K562 (cell line): ENCODE data around the gene ADGRD1. TPM values are rescaled to one million over a fixed set of nuclear protein-coding genes. Genes with fewer than 3 reads are reported as not detected.

Experiments used
- ATAC-seq: fragments of 200-7000 bp; cut with Tn5 transposase; 3 replicates; pipeline ENCODE4 v1.9.1; 2020; ENCODE audit warnings: moderate library complexity
- BruUV-seq: library from RNA; stranded (reverse); fragments of 400-500 nt; replicated peaks from 2 replicates; lab custom pipeline; 2021; lab: Mats Ljungman, UMichigan
- CTCF ChIA-PET: fragments of 300-600 bp; formaldehyde crosslinking; extraction: SDS; loops from one replicate; lab custom pipeline; 2021; ENCODE audit warnings: low intra/inter-chr PET ratio; lab: Yijun Ruan, JAX
- POLR2A ChIA-PET: fragments of 300-600, 350-650 bp; sonication (Branson Sonifier 250); formaldehyde crosslinking; extraction: SDS; loops from one replicate; lab custom pipeline; 2021; ENCODE audit warnings: antibody characterized with exemption, inconsistent platforms; lab: Yijun Ruan, JAX
- DNase-seq, 4 experiments: peaks; one replicate each; pipeline versions ENCODE4 v3.0.0 to v3.0.0-alpha.2; 2011 to 2018; ENCODE audit warnings: low spot score in 3 of 4, mixed read lengths in 3 of 4; ENCODE audit errors: extremely low read depth in 1 of 4
- FAIRE-seq: peaks from 2 replicates; lab custom pipeline; 2011; peaks lifted over from hg19 to GRCh38; lab: Jason Lieb, UNC
- H2AFZ ChIP-seq: 2 replicates; pipeline ENCODE4 v1.6.0; 2011; ENCODE audit warnings: low read depth, low read length, control low read depth, inconsistent platforms
- H3K27ac ChIP-seq: fragments of 200-600 bp; 3 replicates; pipeline ENCODE4 v1.8.0; 2011; ENCODE audit warnings: low read depth, mild to moderate bottlenecking, control low read depth, inconsistent platforms, low read length, moderate library complexity, mixed read lengths; ENCODE audit errors: extremely low read depth
- H3K27me3 ChIP-seq, 2 experiments: fragments of 300-600 bp in 1 of 2; 2 replicates in 1 of 2; 3 replicates in 1 of 2; pipeline versions ENCODE4 v1.6.0 to v1.8.0; 2011; ENCODE audit warnings: inconsistent platforms in 2 of 2, low read length in 2 of 2, mild to moderate bottlenecking in 1 of 2, mixed read lengths in 1 of 2, moderate library complexity in 1 of 2; ENCODE audit not compliant: control insufficient read depth in 2 of 2, insufficient read depth in 2 of 2
- H3K36me3 ChIP-seq: fragments of 300-600 bp; 3 replicates; pipeline ENCODE4 v1.8.0; 2011; ENCODE audit warnings: mild to moderate bottlenecking, low read length, inconsistent platforms; ENCODE audit not compliant: control insufficient read depth, insufficient read depth
- H3K4me1 ChIP-seq, 2 experiments: fragments of 200-600 bp in 1 of 2; replicated peaks in 1 of 2; 2 replicates in 1 of 2; 3 replicates in 1 of 2; pipeline versions ENCODE4 v1.5.1 to v1.8.0; 2011; ENCODE audit warnings: inconsistent platforms in 2 of 2, low read length in 2 of 2, mild to moderate bottlenecking in 1 of 2, mixed read lengths in 1 of 2, moderate library complexity in 1 of 2; ENCODE audit not compliant: control insufficient read depth in 2 of 2, insufficient read depth in 2 of 2
- H3K4me2 ChIP-seq: 2 replicates; pipeline ENCODE4 v1.6.1; 2011; ENCODE audit warnings: low read length, control low read depth, inconsistent platforms, mixed read lengths; ENCODE audit not compliant: insufficient read depth
- H3K4me3 ChIP-seq: fragments of 200-600 bp; sonication (generic), shearing (Covaris generic); 2 replicates; pipeline ENCODE4 v1.5.1; 2016; ENCODE audit warnings: control low read depth, inconsistent platforms
- H3K79me2 ChIP-seq: fragments of 200-600 bp; 3 replicates; pipeline ENCODE4 v1.8.0; 2011; ENCODE audit warnings: low read length, inconsistent platforms; ENCODE audit not compliant: control insufficient read depth, insufficient read depth
- H3K9ac ChIP-seq, 2 experiments: 2 replicates each; pipeline versions ENCODE4 v1.6.0 to v1.6.1; 2011; ENCODE audit warnings: low read depth in 2 of 2, low read length in 2 of 2, control low read depth in 1 of 2, inconsistent platforms in 1 of 2, mild to moderate bottlenecking in 1 of 2, mixed read lengths in 1 of 2; ENCODE audit not compliant: insufficient read depth in 1 of 2
- H3K9me1 ChIP-seq: one replicate; pipeline ENCODE4 v1.6.0; 2011; ENCODE audit warnings: inconsistent platforms, mild to moderate bottlenecking, low read length, moderate library complexity; ENCODE audit not compliant: control insufficient read depth, insufficient read depth
- H3K9me3 ChIP-seq: replicated peaks from 2 replicates; pipeline ENCODE4 v1.5.1; 2011; ENCODE audit warnings: low read depth, low read length, inconsistent platforms; ENCODE audit not compliant: control insufficient read depth, insufficient read depth
- H4K20me1 ChIP-seq: replicated peaks from 2 replicates; pipeline ENCODE4 v1.6.1; 2011; ENCODE audit warnings: low read length, inconsistent platforms, mixed read lengths; ENCODE audit not compliant: control insufficient read depth, insufficient read depth
- BRCA1 ChIP-seq, 2 experiments: fragments of 450-650 bp in 1 of 2; sonication (generic) in 1 of 2; formaldehyde crosslinking in 1 of 2; IDR thresholded peaks; 2 replicates each; pipeline versions ENCODE4 v1.5.0 to v1.6.1; 2017 to 2020; ENCODE audit warnings: mild to moderate bottlenecking in 1 of 2, missing genetic modification reagents in 1 of 2
- DMBX1 ChIP-seq: fragments of 250-450 bp; sonication (Bioruptor Pico); IDR thresholded peaks from 2 replicates; pipeline ENCODE4 v1.8.0; 2022; ENCODE audit warnings: inconsistent platforms, mild to moderate bottlenecking, moderate library complexity, borderline replicate concordance
- SAFB2 ChIP-seq: fragments of 200-400 bp; formaldehyde crosslinking; IDR thresholded peaks from 2 replicates; pipeline ENCODE4 v1.6.1; 2018; ENCODE audit warnings: borderline replicate concordance, low read length, low read depth, moderate library complexity; ENCODE audit not compliant: severe bottlenecking
- SIN3A ChIP-seq, 2 experiments: fragments of 150-350 bp in 1 of 2; IDR thresholded peaks; 2 replicates each; pipeline ENCODE4 v1.6.1; 2011 to 2016; ENCODE audit warnings: borderline replicate concordance in 2 of 2, low read depth in 2 of 2, low read length in 2 of 2, mild to moderate bottlenecking in 2 of 2, moderate library complexity in 2 of 2; ENCODE audit not compliant: control insufficient read depth in 1 of 2
- WGBS: fragments of 100-300 bp; shearing (Covaris generic); methylation state at CpG from one replicate; pipeline ENCODE4 v1.1.6; 2016; ENCODE audit warnings: low coverage, mixed read lengths; ENCODE audit not compliant: insufficient coverage; ENCODE audit errors: missing lambda C conversion rate; 5-methylcytosine and 5-hydroxymethylcytosine counted together
- in situ Hi-C: fragments of 300-500 bp; cut with MboI; formaldehyde crosslinking; loops from 4 replicates; pipeline ENCODE4 v1.15.0; 2018; ENCODE audit warnings: inconsistent platforms, mixed read lengths
- intact Hi-C: fragments of 100-400 bp; cut with micrococcal nuclease; formaldehyde crosslinking; loops from 2 replicates; pipeline ENCODE4 v1.14.2; 2022
- polyA plus RNA-seq, 8 experiments: library from polyadenylated mRNA; depleted of rRNA in 4 of 8; stranded (reverse) in 5 of 8; unstranded in 3 of 8; fragments of >200 nt; fragmentation: Nextera tagmentation in 2 of 8; fragmentation: Illumina TruSeq in 1 of 8; extraction: Ambion mirVana in 2 of 8; extraction: Trizol in 1 of 8; gene quantifications; 2 replicates each; pipeline versions ENCODE4 v1.2.1 to v1.2.3, GENCODE V29; 2011 to 2014; ENCODE audit warnings: inconsistent platforms in 1 of 8, missing spikeins in 1 of 8
- total RNA-seq, 7 experiments: library from RNA; depleted of rRNA in 6 of 7; stranded (reverse); fragments of >200 nt in 6 of 7; fragmentation: Illumina TruSeq in 2 of 7; extraction: Trizol in 2 of 7; gene quantifications; 2 replicates each; pipeline versions ENCODE4 v1.2.1 to v1.2.3, GENCODE V29; 2011 to 2021; ENCODE audit warnings: low replicate concordance in 1 of 7
- TF ChIP-seq, protein P1 (sequence below): sonication (generic); formaldehyde crosslinking; IDR thresholded peaks from 2 replicates; pipeline ENCODE4 v1.8.0; 2022; ENCODE audit warnings: mild to moderate bottlenecking, missing genetic modification reagents

ADGRD1 gene
- total and polyA plus RNA-seq, 9 of the 15 experiments (the other 6 are each of a cell fraction or from before 2014, with no cell fraction given), result 1.7 to 11.7 (median 3.3) TPM

DNA sequence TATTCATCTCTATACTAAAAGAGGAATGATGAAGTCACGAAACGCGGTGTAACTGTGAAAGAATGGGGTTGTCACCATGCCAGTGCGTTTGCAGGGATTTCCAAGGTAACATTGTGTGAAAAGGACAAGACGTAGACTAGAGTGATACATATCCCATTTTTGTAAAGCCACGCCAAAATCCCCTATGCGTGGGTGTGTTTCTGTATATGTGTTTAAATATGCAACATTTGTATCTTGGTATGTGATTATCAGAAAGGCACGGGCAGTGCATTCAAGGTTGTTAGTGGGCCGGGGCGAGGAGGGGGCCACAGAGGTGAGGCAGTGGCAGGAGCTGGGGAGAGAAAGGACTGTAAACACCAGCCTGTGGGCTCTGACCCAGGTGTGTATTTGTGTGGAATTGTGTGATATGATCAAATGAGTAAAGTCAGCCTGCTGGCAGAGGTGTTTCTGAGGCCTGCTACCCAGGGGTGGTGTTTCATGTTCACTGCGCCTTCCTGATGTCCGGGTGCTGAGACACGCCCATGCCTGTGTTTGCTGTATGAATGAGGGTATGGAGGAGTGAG, 137.8 kb downstream of the ADGRD1 start:
- Histone ChIP-seq H3K79me2 (no peaks in the 10 kb centered on the region), H3K4me2 (no peak overlapping the region), H4K20me1 (0 out of 2 replicates have a peak, but pooled peaks cover 14% of the 10 kb centered on the region), H3K9ac (no peak overlapping the region), H3K36me3 (no peaks in the 10 kb centered on the region), H3K9me1 (no peaks in the 10 kb centered on the region), H3K27me3 (peaks cover 3 to 68% of the 10 kb centered on the region in 2 experiments; a peak in 4 of 5 replicates), H3K27ac (no peak overlapping the region), H2AFZ (no peak overlapping the region), H3K9me3 (no peaks in the 10 kb centered on the region), H3K4me3 (no peak overlapping the region), H3K4me1 (peaks cover 0 to 4% of the 10 kb centered on the region in 2 experiments; a peak in 1 of 5 replicates)
- FAIRE-seq (no peak), ATAC-seq (no peak), DNase-seq (no peak)
- no TSS peak for BruUV-seq
- in situ Hi-C loops, result no loop called here
- ChIA-PET CTCF (no interaction called here), POLR2A (interaction anchor here (0.8 kb wide), 1 partner anchor 363 kb away, joined by 4 read pairs; no protein-coding TSS in a partner anchor)
- WGBS, result 21% methylated on average over 12 of the region's 13 CpGs
- intact Hi-C loops, result no loop called here
- no peak for TF ChIP-seq SIN3A (IDR thresholded peaks at IDR 0.05; ENCODE audit: borderline replicate concordance in 2 of 2, control insufficient read depth in 1 of 2, low read depth in 2 of 2, low read length in 2 of 2)
- no peak for TF ChIP-seq BRCA1 (IDR thresholded peaks at IDR 0.05)
- no peak for TF ChIP-seq BRCA1 (CRISPR knock-in tag; IDR thresholded peaks at IDR 0.05)
- no peak for TF ChIP-seq SAFB2
- TF ChIP-seq, protein P1, sequence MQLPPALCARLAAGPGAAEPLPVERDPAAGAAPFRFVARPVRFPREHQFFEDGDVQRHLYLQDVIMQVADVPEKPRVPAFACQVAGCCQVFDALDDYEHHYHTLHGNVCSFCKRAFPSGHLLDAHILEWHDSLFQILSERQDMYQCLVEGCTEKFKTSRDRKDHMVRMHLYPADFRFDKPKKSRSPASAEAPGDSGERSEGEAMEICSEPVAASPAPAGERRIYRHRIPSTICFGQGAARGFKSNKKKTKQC, result no peak
- TF ChIP-seq DMBX1 (CRISPR knock-in tag), result no peak
